NCI-H2196 treated with DMSO at 0.1 percent for 48 hours (cell line): ENCODE data around the gene SUV39H1.
A peak's percentile ranks its signal among the peaks of the same experiment; 100 is the strongest.
"Not testable (repeated sequence)": the region's sequence is repeated elsewhere in the genome, so short reads cannot be mapped to it uniquely, and the experiment has no call there.

ENCODE experiments used
- DNase-seq: peaks from one replicate; lab custom pipeline; 2025; ENCODE audit not compliant: unreplicated experiment; lab: John Stamatoyannopoulos, UW

SUV39H1 gene

GRCh38 chrX:48684134-48684533 lies 12.4 kb upstream of the SUV39H1 start:
- DNase-seq: no peak

GRCh38 chrX:48685416-48685815 lies 11.1 kb upstream of the SUV39H1 start:
- no peak for DNase-seq

- DNase-seq: no peak
These were observed 7.9 kb upstream of the SUV39H1 start for GRCh38 chrX:48688531-48689150.

- DNase-seq: no peak
These were observed 7.2 kb upstream of the SUV39H1 start for GRCh38 chrX:48689208-48689920.

- not testable (repeated sequence) for DNase-seq
These were observed 4.8 kb upstream of the SUV39H1 start for GRCh38 chrX:48691746-48692145.

- no peak for DNase-seq
These were observed 1.6 kb upstream of the SUV39H1 start for GRCh38 chrX:48694776-48695533.

GRCh38 chrX:48695534-48695896 lies 1.0 kb upstream of the SUV39H1 start:
- DNase-seq: no peak

- no peak for DNase-seq
These were observed 621 bp upstream of the SUV39H1 start for GRCh38 chrX:48695925-48696300.

- peak; percentile 2 for DNase-seq
These were observed 584 bp downstream of the SUV39H1 start for GRCh38 chrX:48696909-48697727.

- DNase-seq: no peak
These were observed 1.8 kb downstream of the SUV39H1 start for GRCh38 chrX:48698306-48698705.

- no peak for DNase-seq
These were observed 3.7 kb downstream of the SUV39H1 start for GRCh38 chrX:48700246-48700645.

GRCh38 chrX:48700951-48701653 lies 4.6 kb downstream of the SUV39H1 start:
- DNase-seq: no peak

- DNase-seq: no peak
These were observed 5.5 kb downstream of the SUV39H1 start for GRCh38 chrX:48702032-48702431.

- DNase-seq: no peak
These were observed 6.2 kb downstream of the SUV39H1 start for GRCh38 chrX:48702716-48703115.

GRCh38 chrX:48703228-48703627 lies 6.7 kb downstream of the SUV39H1 start:
- DNase-seq: no peak

- no peak for DNase-seq
These were observed 7.3 kb downstream of the SUV39H1 start for GRCh38 chrX:48703642-48704481.

GRCh38 chrX:48705871-48706270 lies 9.3 kb downstream of the SUV39H1 start:
- no peak for DNase-seq

GRCh38 chrX:48709522-48710112 lies 13.1 kb downstream of the SUV39H1 start:
- DNase-seq: no peak

GRCh38 chrX:48711162-48711928 lies 14.8 kb downstream of the SUV39H1 start:
- DNase-seq: no peak
